Lung (tissue), 12 donors: Measurements from ENCODE around the gene RNF138. TPM values are rescaled to one million over a fixed set of nuclear protein-coding genes. Genes with fewer than 3 reads are reported as not detected.

ENCODE experiments used
- ATAC-seq: fragments of 200-7000 bp; cut with Tn5 transposase; one replicate; pipeline ENCODE4 v1.9.1; 2020; ENCODE audit warnings: moderate number of reproducible peaks; ENCODE audit not compliant: insufficient read depth, low FRiP score
- DNase-seq, 3 donors: peaks; one replicate each; pipeline ENCODE4 v3.0.0-alpha.2; 2013 to 2017
- H3K27ac ChIP-seq, 2 donors: one replicate each; pipeline ENCODE4 v1.5.1; 2013; ENCODE audit warnings: mild to moderate bottlenecking in 2 of 2, moderate library complexity in 2 of 2, control low read depth in 1 of 2, inconsistent platforms in 1 of 2, low read depth in 1 of 2, low read length in 1 of 2
- H3K27me3 ChIP-seq, 3 donors: one replicate each; pipeline ENCODE4 v1.5.1; 2013; ENCODE audit warnings: low read length in 2 of 3; ENCODE audit not compliant: control insufficient read depth in 3 of 3, insufficient read depth in 3 of 3
- H3K36me3 ChIP-seq, 4 donors: one replicate each; pipeline ENCODE4 v1.5.1; 2013; ENCODE audit warnings: low read length in 4 of 4, mild to moderate bottlenecking in 1 of 4, moderate library complexity in 1 of 4; ENCODE audit not compliant: control insufficient read depth in 4 of 4, insufficient read depth in 4 of 4
- H3K4me1 ChIP-seq, 5 donors: one replicate each; pipeline ENCODE4 v1.5.1; 2013; ENCODE audit warnings: low read length in 5 of 5, mild to moderate bottlenecking in 2 of 5, moderate library complexity in 1 of 5; ENCODE audit not compliant: control insufficient read depth in 5 of 5, insufficient read depth in 5 of 5
- H3K4me3 ChIP-seq: one replicate; pipeline ENCODE4 v1.5.1; 2013; ENCODE audit warnings: mild to moderate bottlenecking, control low read depth, moderate library complexity
- H3K9ac ChIP-seq, 2 donors: one replicate each; pipeline ENCODE4 v1.5.1; 2013; ENCODE audit warnings: low read length in 2 of 2, control low read depth in 1 of 2; ENCODE audit not compliant: insufficient read depth in 1 of 2
- H3K9me3 ChIP-seq, 4 donors: one replicate each; pipeline ENCODE4 v1.5.1; 2013; ENCODE audit warnings: low read length in 3 of 4, mild to moderate bottlenecking in 1 of 4, moderate library complexity in 1 of 4; ENCODE audit not compliant: control insufficient read depth in 4 of 4, insufficient read depth in 3 of 4
- CTCF ChIP-seq: IDR thresholded peaks from 2 replicates; pipeline ENCODE4 v1.5.1; 2012; ENCODE audit warnings: mild to moderate bottlenecking; ENCODE audit errors: control extremely low read depth, extremely low read depth
- WGBS, 2 donors: extraction: QIAGEN DNeasy Blood & Tissue Kit; methylation state at CpG; one replicate each; pipeline ENCODE4 v1.1.7; 2013; 5-methylcytosine and 5-hydroxymethylcytosine counted together
- polyA plus RNA-seq, 2 donors: library from polyadenylated mRNA; stranded (reverse); fragments of 200-250 nt; gene quantifications; one replicate each; pipeline ENCODE4 v1.2.1, GENCODE V29; 2013
- total RNA-seq, 2 donors: library from RNA; depleted of rRNA in 1 of 2; stranded (reverse); fragments of >200 nt in 1 of 2; gene quantifications; one replicate each; pipeline ENCODE4 v1.2.1, GENCODE V29; 2014 to 2021
- donor health status: control.
- donor health status: control.
- donor health status: Bipolar disorder and iron deficiency.
- donor health status: healthy.
- donor health status: DM: yes; HTN: yes; CAD: no.

RNF138 gene
- total and polyA plus RNA-seq, 4 donors: 13.1 to 37.9 (median 22.8) TPM

DNA sequence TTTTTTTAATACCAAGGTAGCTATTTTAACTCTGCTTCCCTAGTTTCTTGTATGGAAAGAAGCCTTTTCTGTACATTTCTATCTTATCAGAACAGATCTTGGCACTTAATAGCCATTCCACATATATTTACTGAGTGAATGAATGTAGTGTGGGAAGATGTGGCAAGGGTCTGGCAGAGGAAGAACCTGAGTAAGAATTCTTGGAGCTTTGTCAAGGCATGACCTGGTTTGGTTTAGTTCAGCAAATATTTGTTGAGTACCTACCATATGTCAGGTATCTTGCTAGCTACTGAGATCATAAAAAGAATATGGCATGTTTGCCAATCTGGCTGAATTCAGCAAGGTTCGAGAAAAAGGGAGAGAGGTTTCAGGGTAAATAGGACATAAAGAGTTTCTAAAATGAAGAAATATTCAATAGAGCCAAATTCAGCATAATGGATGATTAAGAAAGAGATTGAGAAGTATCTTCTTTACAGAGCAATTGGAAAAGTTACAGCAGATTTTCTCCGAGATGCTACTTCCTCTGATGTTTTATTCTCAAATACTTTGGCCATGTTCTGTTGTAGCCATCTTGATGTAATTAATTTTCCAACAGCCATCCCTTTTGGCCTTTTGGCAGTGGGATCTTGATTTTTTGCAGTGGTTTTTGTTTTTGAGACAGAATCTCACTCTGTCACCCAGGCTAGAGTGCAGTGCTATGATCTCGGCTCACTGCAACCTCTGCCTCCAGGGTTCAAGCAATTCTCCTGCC lies 76.5 kb downstream of the RNF138 start:
- Histone ChIP-seq H3K4me3 (no peak overlapping the region), H3K27me3 (no peaks in the 10 kb centered on the region), H3K27ac (no peak overlapping the region), H3K9me3 (no peaks in the 10 kb centered on the region), H3K4me1 (no peaks in the 10 kb centered on the region), H3K9ac (no peak overlapping the region), H3K36me3 (no peaks in the 10 kb centered on the region)
- ATAC-seq (no peak), DNase-seq (no peak)
- no peak for TF ChIP-seq CTCF
- WGBS, 2 donors: 74 to 86% methylated on average over 3 of the region's 3 CpGs

DNA sequence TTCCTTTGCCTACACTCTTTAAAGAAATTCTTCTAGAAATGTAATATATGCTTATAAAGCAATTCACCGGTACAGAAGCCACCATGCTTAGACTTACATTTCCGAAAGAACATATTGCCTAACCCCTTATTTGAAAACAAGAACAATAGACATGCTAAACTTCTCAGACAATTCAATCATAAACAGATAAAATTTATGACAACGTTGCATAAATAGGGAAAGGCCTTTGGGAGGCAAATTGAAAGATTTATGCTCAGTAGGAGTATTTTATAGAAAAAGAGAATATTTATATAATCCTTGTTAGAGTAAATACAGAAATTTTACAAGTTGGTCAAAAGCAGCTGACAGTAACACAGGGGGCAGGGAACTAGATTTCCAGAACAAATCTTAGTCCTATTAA lies 82.0 kb downstream of the RNF138 start:
- Histone ChIP-seq H3K9ac (no peak overlapping the region), H3K9me3 (no peaks in the 10 kb centered on the region), H3K27ac (no peak overlapping the region), H3K4me3 (no peak overlapping the region), H3K4me1 (peaks cover 0 to 14% (median 2%) of the 10 kb centered on the region in 5 donors), H3K27me3 (no peaks in the 10 kb centered on the region), H3K36me3 (no peaks in the 10 kb centered on the region)
- TF ChIP-seq CTCF: no peak
- no peak for ATAC-seq
- WGBS, 2 donors: 85 to 91% methylated on average over 3 of the region's 3 CpGs
- DNase-seq: no peak

DNA sequence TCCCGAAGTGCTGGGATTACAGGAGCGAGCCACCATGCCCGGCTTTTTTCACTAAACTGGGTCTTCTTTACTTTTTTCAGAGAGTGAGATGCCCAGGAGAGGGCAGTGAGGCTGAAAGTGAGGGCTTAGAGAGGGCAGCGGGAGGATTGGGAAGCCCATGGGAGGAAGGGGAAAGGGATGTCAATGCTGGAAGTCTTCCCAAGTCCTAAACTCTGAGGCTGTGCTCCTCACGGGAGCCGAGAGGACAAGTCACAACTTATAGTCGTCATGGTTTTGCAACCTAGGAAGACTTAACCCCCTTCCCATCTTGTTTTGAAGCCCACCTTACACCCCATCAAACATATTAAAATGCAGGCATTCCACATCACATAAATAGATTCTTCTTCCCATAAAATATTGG lies 83.0 kb downstream of the RNF138 start:
- Histone ChIP-seq H3K4me1 (peaks cover 0 to 14% (median 2%) of the 10 kb centered on the region in 5 donors), H3K4me3 (no peak overlapping the region), H3K27me3 (no peaks in the 10 kb centered on the region), H3K9ac (no peak overlapping the region), H3K36me3 (no peaks in the 10 kb centered on the region), H3K27ac (no peak overlapping the region), H3K9me3 (no peaks in the 10 kb centered on the region)
- ATAC-seq (no peak), DNase-seq (peak in 1 of 3 donors; percentile 57)
- TF ChIP-seq CTCF: no peak
- 86 to 92% methylated on average over 7 of the region's 7 CpGs for WGBS, 2 donors
